ENCODE measurements around the gene ASB18. TPM values are rescaled to one million over a fixed set of nuclear protein-coding genes. Genes with fewer than 3 reads are reported as not detected.

ASB18 gene
- not detected for total RNA-seq

GRCh38 chr2:236264256-236264655, at the start of gene ASB18:
ASB18 (minus strand) TSS chr2:236264406; CDS start chr2:236264345, 61 bp downstream.

GRCh38 chr2:236168110-236169080, 95.8 kb downstream of the ASB18 start, which contains the start of gene GBX2:
GBX2 (minus strand) TSS chr2:236168386; CDS start chr2:236167971, 415 bp downstream.

Other genes with a start within 250 kb of the ASB18 start
- gene GBX2, start 96.0 kb downstream of the ASB18 start, total RNA-seq, result 0.49 TPM

All from camera-type eye (tissue), 1 donor.